SU-DHL-6 (cell line): ENCODE results near the gene GRHL3.

ENCODE experiments used
- H2AFZ ChIP-seq: fragments of 200-600 bp; sonication (generic); 2 replicates; pipeline ENCODE4 v1.6.1; 2014; ENCODE audit warnings: low read depth, mild to moderate bottlenecking, moderate library complexity, mixed read lengths, antibody characterized with exemption, low read length; ENCODE audit not compliant: severe bottlenecking
- H3F3A ChIP-seq: fragments of 200-600 bp; shearing (Covaris generic); 2 replicates; pipeline ENCODE4 v1.6.0; 2016; ENCODE audit warnings: antibody characterized with exemption, mild to moderate bottlenecking; ENCODE audit not compliant: insufficient read depth
- H3K27ac ChIP-seq: fragments of 200-600 bp; sonication (generic); 2 replicates; pipeline ENCODE4 v1.5.1; 2016; ENCODE audit warnings: low read depth, mild to moderate bottlenecking, low read length, moderate library complexity, mixed read lengths
- H3K27me3 ChIP-seq: fragments of 200-600 bp; sonication (generic), shearing (Covaris generic); 2 replicates; pipeline ENCODE4 v1.6.0; 2014; ENCODE audit warnings: mild to moderate bottlenecking, low read length
- H3K36me3 ChIP-seq: fragments of 200-600 bp; sonication (generic); 2 replicates; pipeline ENCODE4 v1.6.1; 2014; ENCODE audit warnings: mild to moderate bottlenecking, low read length, mixed read lengths
- H3K4me2 ChIP-seq: fragments of 300-600, 200-600 bp; shearing (Covaris generic), sonication (generic); 2 replicates; pipeline ENCODE4 v1.6.0; 2014; ENCODE audit warnings: low read length, low read depth, mild to moderate bottlenecking; ENCODE audit not compliant: poor library complexity, severe bottlenecking
- H3K4me3 ChIP-seq: fragments of 200-600 bp; sonication (generic); 2 replicates; pipeline ENCODE4 v1.5.1; 2014; ENCODE audit warnings: antibody characterized with exemption, low read length, mild to moderate bottlenecking, mixed read lengths; ENCODE audit not compliant: insufficient read depth, poor library complexity, severe bottlenecking
- H3K79me2 ChIP-seq: fragments of 200-600 bp; sonication (generic); 2 replicates; pipeline ENCODE4 v1.6.1; 2014; ENCODE audit warnings: mild to moderate bottlenecking, low read length, moderate library complexity; ENCODE audit not compliant: insufficient read depth
- H3K9ac ChIP-seq: fragments of 200-600 bp; sonication (generic); 2 replicates; pipeline ENCODE4 v1.7.0; 2014; ENCODE audit warnings: mild to moderate bottlenecking, low read length
- H3K9me2 ChIP-seq: fragments of 200-600 bp; sonication (generic); replicated peaks from 2 replicates; pipeline ENCODE4 v1.6.1; 2014; ENCODE audit warnings: low read length; ENCODE audit not compliant: insufficient read depth
- H3K9me3 ChIP-seq: fragments of 200-600 bp; sonication (generic); 2 replicates; pipeline ENCODE4 v1.6.1; 2014; ENCODE audit warnings: low read length, mixed read lengths; ENCODE audit not compliant: insufficient read depth
- H4K20me1 ChIP-seq: fragments of 200-600 bp; sonication (generic); 2 replicates; pipeline ENCODE4 v1.6.1; 2014; ENCODE audit warnings: low read depth, mild to moderate bottlenecking, antibody characterized with exemption, low read length, moderate library complexity, mixed read lengths
- CTCF ChIP-seq: fragments of 200-600 bp; sonication (generic); IDR thresholded peaks from one replicate; pipeline ENCODE4 v1.5.1; 2017; ENCODE audit warnings: antibody characterized with exemption, mild to moderate bottlenecking, low read length, moderate library complexity; ENCODE audit not compliant: insufficient read depth, poor library complexity, severe bottlenecking
- EZH2phosphoT487 ChIP-seq: fragments of 200-600 bp; sonication (generic), shearing (Covaris generic); conservative IDR thresholded peaks from 2 replicates; pipeline ENCODE4 v1.6.1; 2018; ENCODE audit warnings: mild to moderate bottlenecking, antibody characterized with exemption, low read length, moderate library complexity, mixed read lengths

GRHL3 gene

GRCh38 chr1:24279590-24280232, 39.4 kb upstream of the GRHL3 start:
- no peak for TF ChIP-seq CTCF
- TF ChIP-seq EZH2phosphoT487: no peak
- Histone ChIP-seq H2AFZ (no peak overlapping the region), H3F3A (no peaks in the 10 kb centered on the region), H3K79me2 (no peaks in the 10 kb centered on the region), H3K27me3 (no peaks in the 10 kb centered on the region), H3K27ac (no peak overlapping the region), H3K4me2 (no peak overlapping the region), H3K9me2 (no peaks in the 10 kb centered on the region), H3K4me3 (no peak overlapping the region), H3K9ac (no peak overlapping the region), H4K20me1 (no peaks in the 10 kb centered on the region), H3K9me3 (no peaks in the 10 kb centered on the region), H3K36me3 (no peaks in the 10 kb centered on the region)

GRCh38 chr1:24281591-24281990, 37.6 kb upstream of the GRHL3 start:
- no peaks in the 10 kb centered on the region for H3K9me3 ChIP-seq
- TF ChIP-seq CTCF (no peak), EZH2phosphoT487 (no peak)
- no peaks in the 10 kb centered on the region for H4K20me1 ChIP-seq
- H3K27me3 ChIP-seq: no peaks in the 10 kb centered on the region
- no peak overlapping the region for H2AFZ ChIP-seq
- no peak overlapping the region for H3K4me3 ChIP-seq
- H3F3A ChIP-seq: no peaks in the 10 kb centered on the region
- no peak overlapping the region for H3K4me2 ChIP-seq
- no peak overlapping the region for H3K9ac ChIP-seq
- no peaks in the 10 kb centered on the region for H3K9me2 ChIP-seq
- no peaks in the 10 kb centered on the region for H3K79me2 ChIP-seq
- H3K27ac ChIP-seq: no peak overlapping the region
- H3K36me3 ChIP-seq: no peaks in the 10 kb centered on the region

- H2AFZ ChIP-seq: no peak overlapping the region
- TF ChIP-seq EZH2phosphoT487 (no peak), CTCF (no peak)
- no peaks in the 10 kb centered on the region for H3K36me3 ChIP-seq
- H3K9ac ChIP-seq: no peak overlapping the region
- no peaks in the 10 kb centered on the region for H3K9me3 ChIP-seq
- H3K4me3 ChIP-seq: no peak overlapping the region
- H3K27ac ChIP-seq: no peak overlapping the region
- H4K20me1 ChIP-seq: no peaks in the 10 kb centered on the region
- H3K27me3 ChIP-seq: no peaks in the 10 kb centered on the region
- no peaks in the 10 kb centered on the region for H3K9me2 ChIP-seq
- H3F3A ChIP-seq: no peaks in the 10 kb centered on the region
- no peak overlapping the region for H3K4me2 ChIP-seq
- H3K79me2 ChIP-seq: no peaks in the 10 kb centered on the region
Observed at GRCh38 chr1:24282491-24282890, 36.7 kb upstream of the GRHL3 start.
